GM21529 (cell line): Measurements from ENCODE around the gene FSTL5.

Experiments used
- ATAC-seq: cut with Tn5 transposase; IDR thresholded peaks from one replicate; pipeline ENCODE4 v1.9.1; 2021; ENCODE audit not compliant: unreplicated experiment

FSTL5 gene

DNA sequence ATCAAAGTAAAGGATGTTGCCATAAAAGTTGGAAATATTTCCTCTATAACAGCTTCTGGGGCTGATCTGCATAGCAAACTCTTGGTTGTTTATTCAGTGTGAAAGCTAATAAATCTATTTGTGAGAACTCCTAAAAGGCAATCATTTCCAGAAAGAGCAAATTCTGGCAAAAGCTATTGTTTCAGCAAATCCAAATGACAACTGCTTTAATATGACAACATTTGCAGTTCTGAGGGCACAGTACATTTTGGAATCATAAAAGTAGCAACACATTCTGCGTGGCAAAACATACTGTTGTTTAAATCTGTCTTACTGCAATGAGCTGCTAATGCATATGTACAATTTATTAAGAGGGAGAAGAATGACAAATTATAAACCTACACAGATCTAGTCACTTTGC is 818.1 kb downstream of the FSTL5 start:
- no peak for ATAC-seq

GRCh38 chr4:161343569-161343950 is 820.2 kb downstream of the FSTL5 start:
- ATAC-seq, result no peak

GRCh38 chr4:161342881-161343568 is 820.8 kb downstream of the FSTL5 start:
- ATAC-seq, result no peak

DNA sequence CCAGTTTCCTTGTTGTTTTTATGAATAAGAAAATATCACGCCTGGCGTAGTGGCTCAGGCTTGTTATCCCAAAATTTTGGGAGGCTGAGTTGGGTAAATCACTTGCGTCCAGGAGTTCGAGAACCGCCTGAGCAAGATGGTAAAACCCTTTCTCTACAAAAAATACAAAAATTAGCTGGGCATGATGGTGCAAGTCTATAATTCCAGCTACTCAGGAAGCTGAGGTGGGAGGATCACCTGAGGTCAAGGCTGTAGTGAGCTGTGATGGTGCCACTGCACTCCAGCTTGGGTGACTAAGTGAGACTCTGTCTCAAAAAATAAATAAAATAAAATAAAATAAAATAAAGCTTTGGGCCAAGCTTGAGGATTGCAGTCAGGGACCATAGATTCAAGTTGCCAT is 827.2 kb downstream of the FSTL5 start:
- no peak for ATAC-seq

DNA sequence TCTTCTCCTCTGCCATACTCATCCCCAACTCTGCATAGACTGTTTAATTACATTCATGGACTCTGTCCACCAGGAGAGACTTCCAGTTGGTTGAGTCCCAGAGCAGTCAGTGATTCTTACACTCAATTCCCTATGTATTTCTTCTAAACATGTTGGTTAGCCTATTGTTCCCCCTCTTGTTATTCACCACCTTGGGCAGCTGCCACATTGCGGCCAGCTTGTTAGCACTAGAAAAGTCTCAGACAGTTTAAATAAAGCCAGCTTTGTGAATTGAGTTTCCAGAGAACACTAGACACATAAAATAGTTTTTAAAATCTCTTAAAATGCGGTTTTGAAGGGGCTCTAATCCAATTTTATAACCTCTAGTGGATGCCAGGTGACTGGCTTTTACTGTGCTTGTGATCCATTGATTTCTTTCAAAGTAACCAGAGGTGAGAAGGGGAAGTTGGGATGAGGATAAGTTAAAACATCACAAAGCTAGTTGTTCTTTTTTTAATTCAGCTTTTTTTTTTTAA is 827.7 kb downstream of the FSTL5 start:
- no peak for ATAC-seq
